Endothelial cell of umbilical vein (primary cell): ENCODE results near the gene ULK1. TPM values are rescaled to one million over a fixed set of nuclear protein-coding genes. Genes with fewer than 3 reads are reported as not detected.

Experiments used
- BruUV-seq: library from RNA; stranded (reverse); fragments of 400-500 nt; replicated peaks from 2 replicates; lab custom pipeline; 2021; lab: Mats Ljungman, UMichigan
- CTCF ChIA-PET: fragments of 300-600, 350-600 bp; sonication (Branson Sonifier 250); formaldehyde crosslinking; loops from one replicate; lab custom pipeline; 2021; ENCODE audit warnings: antibody characterized with exemption, inconsistent platforms; lab: Charles Lee
- POLR2A ChIA-PET: fragments of 300-600, 350-600 bp; sonication (Branson Sonifier 250); formaldehyde crosslinking; loops from one replicate; lab custom pipeline; 2021; ENCODE audit warnings: antibody characterized with exemption, inconsistent platforms; lab: Charles Lee
- DNase-seq: peaks from one replicate; pipeline ENCODE4 v3.0.0-alpha.2; 2011; ENCODE audit warnings: low read depth, low spot score
- FAIRE-seq: peaks from 2 replicates; lab custom pipeline; 2011; peaks lifted over from hg19 to GRCh38; lab: Jason Lieb, UNC
- H2AFZ ChIP-seq: 2 replicates; pipeline ENCODE4 v1.6.0; 2012; ENCODE audit warnings: low read depth, low read length, control low read depth, inconsistent platforms
- H3K27ac ChIP-seq: 2 replicates; pipeline ENCODE4 v1.5.1; 2011; ENCODE audit warnings: low read depth, mild to moderate bottlenecking, control low read depth, low read length, moderate library complexity; ENCODE audit not compliant: insufficient read depth
- H3K27me3 ChIP-seq, 2 experiments: 2 replicates each; pipeline versions ENCODE4 v1.6.0 to v1.6.1; 2011; ENCODE audit warnings: low read length in 2 of 2, mixed read lengths in 1 of 2; ENCODE audit not compliant: control insufficient read depth in 2 of 2, insufficient read depth in 2 of 2
- H3K36me3 ChIP-seq, 2 experiments: 2 replicates in 1 of 2; 3 replicates in 1 of 2; pipeline ENCODE4 v1.5.1; 2011; ENCODE audit warnings: low read length in 2 of 2, mild to moderate bottlenecking in 1 of 2, moderate library complexity in 1 of 2; ENCODE audit not compliant: control insufficient read depth in 2 of 2, insufficient read depth in 2 of 2; ENCODE audit errors: extremely low read depth in 1 of 2
- H3K4me1 ChIP-seq: 3 replicates; pipeline ENCODE4 v1.5.1; 2011; ENCODE audit warnings: mild to moderate bottlenecking, low read length; ENCODE audit not compliant: control insufficient read depth, insufficient read depth; ENCODE audit errors: extremely low read depth
- H3K4me2 ChIP-seq: 2 replicates; pipeline ENCODE4 v1.6.1; 2011; ENCODE audit warnings: low read length, control low read depth, mixed read lengths; ENCODE audit not compliant: insufficient read depth
- H3K4me3 ChIP-seq, 3 experiments: fragments of 200-600 bp in 1 of 3; sonication (generic), shearing (Covaris generic) in 1 of 3; replicated peaks in 1 of 3; 2 replicates each; pipeline ENCODE4 v1.5.1; 2011 to 2016; ENCODE audit warnings: control low read depth in 3 of 3, low read length in 3 of 3, mild to moderate bottlenecking in 2 of 3, inconsistent platforms in 1 of 3, low read depth in 1 of 3, moderate library complexity in 1 of 3; ENCODE audit not compliant: insufficient read depth in 1 of 3
- H3K79me2 ChIP-seq: 2 replicates; pipeline ENCODE4 v1.6.0; 2012; ENCODE audit warnings: low read length, inconsistent platforms; ENCODE audit not compliant: control insufficient read depth, insufficient read depth
- H3K9ac ChIP-seq: replicated peaks from 2 replicates; pipeline ENCODE3; 2011; ENCODE audit warnings: low read length, control low read depth; ENCODE audit not compliant: insufficient read depth; ENCODE audit errors: extremely low read depth
- H3K9me1 ChIP-seq: replicated peaks from 3 replicates; pipeline ENCODE4 v1.6.0; 2011; ENCODE audit warnings: mild to moderate bottlenecking, low read length; ENCODE audit not compliant: control insufficient read depth, insufficient read depth; ENCODE audit errors: extremely low read depth
- H3K9me3 ChIP-seq: replicated peaks from 2 replicates; pipeline ENCODE4 v1.5.1; 2012; ENCODE audit warnings: low read length, inconsistent platforms; ENCODE audit not compliant: control insufficient read depth, insufficient read depth
- H4K20me1 ChIP-seq: replicated peaks from 2 replicates; pipeline ENCODE3; 2011; ENCODE audit warnings: mild to moderate bottlenecking, low read length; ENCODE audit not compliant: control insufficient read depth, insufficient read depth; ENCODE audit errors: extremely low read depth
- EZH2 ChIP-seq: IDR thresholded peaks from 2 replicates; pipeline ENCODE4 v1.6.1; 2012; ENCODE audit warnings: borderline replicate concordance, low read depth, mild to moderate bottlenecking, moderate library complexity, low read length, inconsistent platforms; ENCODE audit not compliant: severe bottlenecking
- FOS ChIP-seq: IDR thresholded peaks from 2 replicates; pipeline ENCODE4 v1.6.1; 2011; ENCODE audit warnings: mild to moderate bottlenecking, low read length, moderate library complexity, borderline replicate concordance; ENCODE audit not compliant: insufficient read depth
- GATA2 ChIP-seq: IDR thresholded peaks from 2 replicates; pipeline ENCODE4 v1.7.0; 2011; ENCODE audit warnings: low read depth, mild to moderate bottlenecking, moderate library complexity, mixed read lengths, low read length; ENCODE audit not compliant: insufficient read length, insufficient read depth
- JUN ChIP-seq: IDR thresholded peaks from 2 replicates; pipeline ENCODE4 v1.6.1; 2011; ENCODE audit warnings: borderline replicate concordance, low read depth; ENCODE audit not compliant: insufficient read length, insufficient read depth
- MYC ChIP-seq: IDR thresholded peaks from one replicate; pipeline ENCODE4 v1.6.1; 2011; ENCODE audit warnings: mild to moderate bottlenecking, low read depth, low read length
- POLR2A ChIP-seq: IDR thresholded peaks from 2 replicates; pipeline ENCODE4 v1.6.1; 2012; ENCODE audit warnings: low read depth, mild to moderate bottlenecking, control low read depth, low read length
- POLR2AphosphoS5 ChIP-seq: IDR thresholded peaks from 2 replicates; pipeline ENCODE4 v1.6.1; 2012; ENCODE audit warnings: low read depth, mild to moderate bottlenecking, control low read depth, low read length, moderate library complexity; ENCODE audit not compliant: insufficient read depth
- dilution Hi-C: fragments of 300-500 bp; cut with MboI; formaldehyde crosslinking; loops from one replicate; pipeline ENCODE4 v1.15.0; 2019; ENCODE audit warnings: low sequenced_read_pairs; ENCODE audit not compliant: extremely low pct_ligation_motif_present
- intact Hi-C: fragments of 100-400 bp; cut with micrococcal nuclease; formaldehyde crosslinking; loops from one replicate; pipeline ENCODE4 v1.10.0; 2022
- polyA plus RNA-seq, 4 experiments: library from polyadenylated mRNA; depleted of rRNA in 3 of 4; stranded (reverse) in 3 of 4; unstranded in 1 of 4; fragments of >200 nt; gene quantifications; 2 replicates each; pipeline versions ENCODE4 v1.2.1 to v1.2.3, GENCODE V29; 2011 to 2012; ENCODE audit warnings: missing spikeins in 1 of 4
- total RNA-seq: library from RNA; stranded (reverse); gene quantifications from 2 replicates; pipeline ENCODE4 v1.2.3, GENCODE V29; 2021
- TF ChIP-seq, protein P1 (sequence below): IDR thresholded peaks from 2 replicates; pipeline ENCODE4 v1.6.1; 2011; ENCODE audit not compliant: insufficient read depth, insufficient read length
- TF ChIP-seq, protein P2 (sequence below), 2 donors: IDR thresholded peaks; 1 replicate in 1 of 2; 2 replicates in 1 of 2; pipeline ENCODE4 v1.5.1; 2011; ENCODE audit warnings: low read length in 2 of 2, mild to moderate bottlenecking in 2 of 2, moderate library complexity in 2 of 2, control low read depth in 1 of 2, inconsistent platforms in 1 of 2, low read depth in 1 of 2; ENCODE audit not compliant: insufficient read depth in 1 of 2; ENCODE audit errors: extremely low read depth in 1 of 2

The ULK1 gene
- total and polyA plus RNA-seq, 2 donors (not counting 3 experiments of a cell fraction or from before 2014, with no cell fraction given) = 14.4 to 38.2 TPM

DNA sequence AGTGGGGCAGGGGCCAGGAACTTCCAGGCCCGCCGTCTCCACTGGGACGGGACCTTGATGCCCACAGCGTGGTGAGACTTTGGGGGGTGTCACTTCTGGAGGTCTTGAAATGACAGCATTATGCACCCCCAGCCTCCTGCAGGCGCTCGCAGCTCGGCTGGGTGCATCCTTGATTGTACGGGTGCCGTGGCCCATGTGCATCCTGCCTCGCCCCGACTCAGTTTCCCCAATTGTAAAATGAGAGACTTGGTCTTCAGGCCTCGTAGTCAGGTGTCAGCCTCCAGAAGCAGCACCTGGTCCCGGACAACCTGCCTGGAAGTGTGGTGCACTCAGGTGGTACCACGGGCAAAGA is 25.7 kb downstream of the ULK1 start:
- Histone ChIP-seq H3K4me3 (no peak overlapping the region), H3K9me3 (no peaks in the 10 kb centered on the region), H3K36me3 (peaks cover 0 to 37% of the 10 kb centered on the region in 2 experiments), H3K79me2 (no peaks in the 10 kb centered on the region), H3K9ac (no peak overlapping the region), H3K4me2 (no peak overlapping the region), H3K27me3 (no peaks in the 10 kb centered on the region), H2AFZ (no peak overlapping the region), H4K20me1 (no peaks in the 10 kb centered on the region), H3K27ac (no peak overlapping the region), H3K4me1 (no peaks in the 10 kb centered on the region), H3K9me1 (no peaks in the 10 kb centered on the region)
- ChIA-PET POLR2A (no interaction called here), CTCF (no interaction called here)
- TF ChIP-seq EZH2 = no peak
- TF ChIP-seq MYC = no peak
- dilution Hi-C loops = no loop called here
- intact Hi-C loops = no loop called here
- BruUV-seq = no TSS peak
- DNase-seq = no peak
- no peak for FAIRE-seq

DNA sequence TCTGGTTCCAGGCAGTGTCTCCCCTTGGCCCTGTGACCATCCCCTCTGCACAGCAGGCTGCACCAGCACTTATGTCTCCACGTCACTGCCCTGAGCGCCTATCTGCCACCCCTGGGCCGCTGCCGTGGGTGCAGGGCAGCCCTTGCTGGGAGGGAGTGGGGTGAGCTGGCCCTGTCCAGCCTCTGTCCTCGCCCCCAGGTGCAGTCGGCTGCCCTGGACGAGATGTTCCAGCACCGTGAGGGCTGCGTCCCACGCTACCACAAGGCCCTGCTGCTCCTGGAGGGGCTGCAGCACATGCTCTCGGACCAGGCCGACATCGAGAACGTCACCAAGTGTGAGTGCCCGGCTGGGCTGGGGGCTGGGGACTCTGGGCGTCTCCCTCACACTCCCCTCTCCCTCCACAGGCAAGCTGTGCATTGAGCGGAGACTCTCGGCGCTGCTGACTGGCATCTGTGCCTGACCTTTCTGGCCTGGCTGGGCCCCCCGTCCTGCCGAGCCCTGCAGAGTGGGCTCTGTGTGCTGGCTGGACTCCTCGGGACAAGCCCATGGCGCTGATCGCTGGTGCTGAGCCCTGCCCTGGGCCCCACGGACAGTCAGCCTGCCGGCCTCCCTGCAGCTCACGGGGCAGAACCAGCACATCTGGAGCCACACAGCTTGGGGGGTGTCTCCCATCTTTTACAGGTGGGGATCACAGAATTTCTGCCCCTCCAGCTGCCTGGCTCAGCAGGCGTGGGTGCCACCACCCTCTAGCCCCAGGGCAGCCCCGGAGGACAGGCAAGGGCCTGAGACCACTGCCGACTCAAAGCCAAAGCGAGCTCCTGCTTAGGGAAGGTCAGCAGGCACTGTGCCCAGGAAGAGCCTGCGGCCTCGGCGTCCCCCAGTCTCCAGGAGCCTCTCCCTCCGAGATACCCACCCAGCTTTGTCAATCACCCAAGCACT is 26.7 kb downstream of the ULK1 start:
- peaks cover 0 to 28% of the 10 kb centered on the region in 2 experiments for H3K36me3 ChIP-seq
- H3K9me1 ChIP-seq = no peaks in the 10 kb centered on the region
- H2AFZ ChIP-seq = no peak overlapping the region
- no peak overlapping the region for H3K4me3 ChIP-seq
- no peaks in the 10 kb centered on the region for H3K27me3 ChIP-seq
- dilution Hi-C loops (no loop called here), intact Hi-C loops (no loop called here)
- POLR2A ChIA-PET = no interaction called here
- no peaks in the 10 kb centered on the region for H4K20me1 ChIP-seq
- TF ChIP-seq MYC (no peak), FOS (no peak), EZH2 (no peak), POLR2AphosphoS5 (no peak), POLR2A (no peak), GATA2 (no peak), JUN (no peak)
- TF ChIP-seq, protein P1, sequence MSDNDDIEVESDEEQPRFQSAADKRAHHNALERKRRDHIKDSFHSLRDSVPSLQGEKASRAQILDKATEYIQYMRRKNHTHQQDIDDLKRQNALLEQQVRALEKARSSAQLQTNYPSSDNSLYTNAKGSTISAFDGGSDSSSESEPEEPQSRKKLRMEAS = no peak
- TF ChIP-seq, protein P2, sequence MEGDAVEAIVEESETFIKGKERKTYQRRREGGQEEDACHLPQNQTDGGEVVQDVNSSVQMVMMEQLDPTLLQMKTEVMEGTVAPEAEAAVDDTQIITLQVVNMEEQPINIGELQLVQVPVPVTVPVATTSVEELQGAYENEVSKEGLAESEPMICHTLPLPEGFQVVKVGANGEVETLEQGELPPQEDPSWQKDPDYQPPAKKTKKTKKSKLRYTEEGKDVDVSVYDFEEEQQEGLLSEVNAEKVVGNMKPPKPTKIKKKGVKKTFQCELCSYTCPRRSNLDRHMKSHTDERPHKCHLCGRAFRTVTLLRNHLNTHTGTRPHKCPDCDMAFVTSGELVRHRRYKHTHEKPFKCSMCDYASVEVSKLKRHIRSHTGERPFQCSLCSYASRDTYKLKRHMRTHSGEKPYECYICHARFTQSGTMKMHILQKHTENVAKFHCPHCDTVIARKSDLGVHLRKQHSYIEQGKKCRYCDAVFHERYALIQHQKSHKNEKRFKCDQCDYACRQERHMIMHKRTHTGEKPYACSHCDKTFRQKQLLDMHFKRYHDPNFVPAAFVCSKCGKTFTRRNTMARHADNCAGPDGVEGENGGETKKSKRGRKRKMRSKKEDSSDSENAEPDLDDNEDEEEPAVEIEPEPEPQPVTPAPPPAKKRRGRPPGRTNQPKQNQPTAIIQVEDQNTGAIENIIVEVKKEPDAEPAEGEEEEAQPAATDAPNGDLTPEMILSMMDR (IDR thresholded peaks at IDR 0.05; ENCODE audit: extremely low read depth in 1 of 2, insufficient read depth in 1 of 2, low read depth in 1 of 2, low read length in 2 of 2) = no peak
- FAIRE-seq = no peak
- DNase-seq = no peak
- no TSS peak for BruUV-seq
- CTCF ChIA-PET = interaction anchor here (1.1 kb wide), 1 partner anchor 9 kb away, joined by 3 read pairs; no protein-coding TSS in a partner anchor
- H3K27ac ChIP-seq = no peak overlapping the region
- H3K4me2 ChIP-seq = no peak overlapping the region
- H3K9me3 ChIP-seq = no peaks in the 10 kb centered on the region
- H3K4me1 ChIP-seq = no peaks in the 10 kb centered on the region
- H3K79me2 ChIP-seq = no peaks in the 10 kb centered on the region
- no peak overlapping the region for H3K9ac ChIP-seq
